HG03432 (cell line): ENCODE data around the gene TRAPPC6A.

Experiments used
- ATAC-seq: cut with Tn5 transposase; IDR thresholded peaks from one replicate; pipeline ENCODE4 v1.9.1; 2021; ENCODE audit warnings: mild to moderate bottlenecking, moderate library complexity; ENCODE audit not compliant: unreplicated experiment

Gene TRAPPC6A

DNA sequence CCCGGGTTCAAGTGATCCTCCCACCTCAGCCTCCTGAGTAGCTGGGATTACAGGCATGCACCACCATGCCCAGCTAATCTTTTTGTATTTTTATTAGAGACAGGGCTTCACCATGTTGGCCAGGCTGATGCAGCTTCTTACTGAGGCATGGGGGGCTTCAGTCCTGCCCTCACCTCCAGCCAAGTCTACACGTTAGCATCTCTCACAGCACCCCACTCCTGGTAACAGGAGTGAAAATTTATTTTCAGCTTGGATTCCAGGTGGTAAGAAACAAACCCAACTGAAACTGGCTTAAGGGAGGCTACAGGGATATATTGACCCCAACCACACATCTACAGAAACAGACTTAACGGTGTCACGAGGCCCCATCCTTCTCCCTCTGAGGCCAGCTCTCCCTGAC is 27.9 kb downstream of the TRAPPC6A start:
- no peak for ATAC-seq

DNA sequence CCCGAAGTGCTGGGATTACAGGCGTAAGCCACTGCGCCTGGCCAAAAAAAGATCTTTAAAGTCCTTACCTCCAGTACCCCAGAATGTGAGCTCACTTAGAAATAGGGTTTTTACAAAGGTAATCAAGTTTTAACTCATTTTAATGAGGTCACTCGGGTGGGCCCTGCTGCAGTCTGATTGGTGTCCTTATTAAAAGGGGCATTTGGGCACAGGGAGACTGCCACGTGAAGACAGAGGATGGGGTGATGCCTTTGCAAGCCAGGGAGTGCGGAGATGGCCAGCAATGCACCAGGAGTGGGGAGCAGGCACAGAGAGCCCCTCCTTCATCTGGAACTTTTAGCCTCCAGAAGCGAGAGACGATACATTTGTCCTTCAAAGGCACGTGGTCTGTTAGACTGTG is 28.9 kb downstream of the TRAPPC6A start:
- ATAC-seq: no peak

DNA sequence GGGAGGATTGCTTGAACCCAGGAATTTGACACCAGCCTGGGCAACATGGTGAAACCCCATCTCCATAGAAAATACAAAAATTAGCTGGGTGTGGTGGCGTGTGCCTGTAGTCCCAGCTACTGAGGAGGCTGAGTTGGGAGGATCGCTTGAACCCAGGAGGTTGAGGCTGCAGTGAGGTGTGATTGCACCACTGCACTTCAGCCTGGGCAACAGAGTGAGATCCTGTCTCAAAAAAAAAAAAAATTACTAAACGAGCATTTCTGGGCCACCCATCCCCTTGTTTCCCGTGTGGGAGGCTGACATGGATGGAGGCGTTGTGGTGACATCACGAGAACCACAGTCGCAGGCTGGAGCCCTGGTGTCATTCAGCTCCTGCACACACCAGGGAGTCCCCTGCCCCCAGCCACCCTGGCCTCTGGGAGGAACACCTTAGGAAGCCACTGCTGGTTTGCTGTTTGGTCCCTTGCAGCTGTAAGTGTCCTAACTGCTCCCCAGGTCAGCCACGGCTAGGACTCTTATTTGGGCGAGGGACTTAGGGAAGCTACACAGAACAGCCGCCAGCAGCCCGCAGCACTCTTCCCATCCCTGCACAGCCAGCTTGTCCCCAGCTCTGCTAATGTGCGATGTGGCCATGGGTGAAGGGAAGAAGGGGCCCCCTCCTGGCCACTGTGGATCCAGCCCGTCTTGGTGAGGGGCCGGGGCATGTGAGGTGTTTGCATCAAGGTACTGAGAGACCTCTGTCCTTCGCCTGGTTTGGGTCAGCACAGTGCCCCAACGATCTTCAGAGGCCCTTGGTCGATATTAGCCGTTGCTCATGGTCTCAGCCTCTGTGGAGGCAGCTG is 30.0 kb downstream of the TRAPPC6A start:
- ATAC-seq: no peak

DNA sequence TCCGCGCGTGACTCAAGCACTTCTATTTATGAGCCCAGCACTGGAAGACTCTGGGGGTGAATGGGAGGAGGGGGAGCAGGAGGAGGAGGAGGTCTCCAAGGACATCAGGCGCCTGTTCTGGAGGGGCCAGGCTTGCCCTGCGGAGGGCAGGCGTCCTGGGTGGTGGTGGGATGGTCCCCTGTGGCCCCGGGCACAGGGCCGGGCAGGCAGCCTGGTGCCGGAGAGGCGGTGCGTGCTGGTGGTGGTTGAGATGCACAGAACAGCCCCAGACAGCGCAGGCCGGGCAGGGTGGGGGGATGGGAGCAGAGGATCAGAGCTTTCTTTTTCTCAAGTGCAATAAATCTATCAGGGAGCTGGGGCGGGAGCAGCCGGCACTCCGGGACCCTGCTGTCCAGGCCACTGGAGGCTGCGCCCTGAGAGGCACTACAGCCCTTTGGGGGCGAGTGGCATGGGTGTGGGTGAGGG is 31.3 kb downstream of the TRAPPC6A start:
- ATAC-seq: no peak

DNA sequence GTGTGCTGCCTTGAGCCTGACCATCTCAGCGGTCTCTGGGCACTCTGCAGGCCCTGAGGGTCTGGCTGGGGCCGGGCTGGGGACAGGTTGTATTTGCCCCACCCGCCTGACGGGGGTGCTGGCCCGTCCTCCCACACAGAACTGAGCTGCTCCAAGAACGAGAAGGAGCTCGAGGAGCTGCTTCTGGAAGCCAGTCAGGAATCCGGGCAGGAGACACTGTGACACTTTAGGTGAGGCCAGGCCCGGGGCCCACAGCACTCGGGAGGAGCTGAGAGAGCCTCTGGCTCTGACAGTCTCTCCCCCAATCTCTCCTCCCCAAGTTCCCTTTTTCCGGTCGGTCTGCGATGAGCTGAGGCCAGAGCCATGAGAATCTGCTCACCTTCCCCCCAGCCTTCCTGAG is 31.8 kb downstream of the TRAPPC6A start:
- no peak for ATAC-seq

DNA sequence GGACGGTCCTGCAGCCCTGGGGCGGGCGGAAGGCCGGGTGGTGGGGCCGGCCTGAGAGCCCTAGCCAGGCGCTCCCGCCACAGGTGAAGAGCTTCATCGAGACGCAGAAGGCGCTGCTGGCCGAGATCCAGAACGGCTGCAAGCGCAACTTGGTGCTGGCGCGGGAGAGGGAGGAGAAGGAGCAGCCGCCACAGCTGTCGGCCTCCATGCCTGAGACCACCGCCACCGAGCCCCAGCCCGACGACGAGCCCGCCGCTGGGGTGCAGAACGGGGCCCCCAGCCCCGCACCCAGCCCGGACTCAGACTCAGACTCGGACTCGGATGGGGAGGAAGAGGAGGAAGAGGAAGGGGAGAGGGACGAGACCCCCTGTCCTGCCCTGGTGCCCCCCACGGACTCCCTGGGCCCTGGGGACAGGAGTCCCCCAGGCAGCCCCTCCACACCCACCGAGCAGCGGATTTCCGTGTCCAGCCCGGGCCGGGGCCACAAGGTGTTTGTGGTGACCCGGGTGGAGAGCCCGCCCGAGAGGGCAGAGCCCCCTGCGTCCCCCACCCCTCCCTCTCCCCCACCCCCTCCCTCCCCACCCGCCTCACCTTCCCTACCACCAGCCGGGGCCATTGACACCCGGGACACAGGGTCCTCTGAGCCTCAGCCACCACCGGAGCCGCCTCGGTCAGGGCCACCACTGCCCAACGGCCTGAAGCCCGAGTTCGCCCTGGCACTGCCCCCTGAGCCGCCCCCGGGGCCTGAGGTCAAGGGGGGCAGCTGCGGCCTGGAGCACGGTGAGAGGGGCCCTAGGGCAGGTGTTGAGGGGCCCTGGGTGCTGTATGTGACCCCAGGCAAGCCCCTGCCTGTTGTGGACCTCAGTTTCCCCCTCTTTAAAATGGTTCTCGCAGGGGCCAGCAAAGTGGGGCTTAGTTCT is 32.5 kb downstream of the TRAPPC6A start:
- ATAC-seq: no peak

DNA sequence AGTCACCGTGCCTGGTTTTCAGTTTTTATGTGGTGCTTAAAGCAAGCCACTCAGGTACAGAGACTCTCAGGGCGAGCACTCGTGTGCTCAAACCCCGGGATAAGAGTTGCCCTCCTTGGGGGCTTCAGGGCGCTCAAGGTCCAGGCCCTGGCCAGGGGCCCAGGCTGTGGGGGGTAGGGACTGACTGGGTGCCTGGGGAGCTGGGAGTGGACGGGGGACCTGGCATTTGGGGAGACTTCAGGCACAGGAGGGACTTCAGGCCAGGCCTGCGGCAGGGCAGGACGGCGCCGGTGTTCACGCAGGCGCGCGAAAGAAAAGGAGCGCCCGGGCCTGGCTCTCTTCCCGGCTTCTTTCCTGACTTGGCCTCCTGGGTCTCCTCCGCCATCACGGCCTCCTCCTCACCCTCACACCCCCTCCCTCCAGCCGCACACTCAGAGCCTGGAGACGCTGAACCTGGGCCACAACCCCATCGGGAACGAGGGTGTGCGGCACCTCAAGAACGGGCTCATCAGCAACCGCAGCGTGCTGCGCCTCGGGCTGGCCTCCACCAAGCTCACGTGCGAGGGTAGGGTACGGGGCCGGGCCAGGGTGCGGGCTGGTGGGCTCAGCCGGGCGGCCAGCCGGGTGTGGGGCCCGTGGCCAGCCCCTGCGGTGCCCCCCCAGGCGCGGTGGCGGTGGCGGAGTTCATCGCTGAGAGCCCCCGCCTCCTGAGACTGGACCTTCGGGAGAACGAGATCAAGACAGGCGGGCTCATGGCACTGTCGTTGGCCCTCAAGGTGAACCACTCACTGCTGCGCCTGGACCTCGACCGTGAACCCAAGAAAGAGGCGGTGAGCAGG is 33.4 kb downstream of the TRAPPC6A start:
- no peak for ATAC-seq

DNA sequence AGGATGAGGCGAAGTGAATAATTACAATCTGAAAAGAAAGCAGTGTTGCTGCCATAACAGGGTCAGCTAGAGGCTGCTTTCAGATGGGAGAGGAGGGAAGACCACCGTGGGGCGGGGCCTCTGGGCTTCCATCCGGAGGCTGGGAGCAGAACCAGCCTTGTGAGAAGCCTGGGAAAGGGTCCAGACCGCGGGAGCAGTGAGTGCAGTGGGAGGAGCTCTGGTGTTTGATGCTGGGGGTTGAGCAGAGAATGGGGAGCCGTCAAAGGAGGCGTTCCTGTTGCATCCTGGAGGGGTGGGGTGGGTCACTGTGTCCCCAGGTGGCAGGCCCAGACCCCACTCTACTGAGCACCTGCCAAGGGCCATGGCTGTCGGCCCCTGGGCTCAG is 35.3 kb downstream of the TRAPPC6A start:
- no peak for ATAC-seq

DNA sequence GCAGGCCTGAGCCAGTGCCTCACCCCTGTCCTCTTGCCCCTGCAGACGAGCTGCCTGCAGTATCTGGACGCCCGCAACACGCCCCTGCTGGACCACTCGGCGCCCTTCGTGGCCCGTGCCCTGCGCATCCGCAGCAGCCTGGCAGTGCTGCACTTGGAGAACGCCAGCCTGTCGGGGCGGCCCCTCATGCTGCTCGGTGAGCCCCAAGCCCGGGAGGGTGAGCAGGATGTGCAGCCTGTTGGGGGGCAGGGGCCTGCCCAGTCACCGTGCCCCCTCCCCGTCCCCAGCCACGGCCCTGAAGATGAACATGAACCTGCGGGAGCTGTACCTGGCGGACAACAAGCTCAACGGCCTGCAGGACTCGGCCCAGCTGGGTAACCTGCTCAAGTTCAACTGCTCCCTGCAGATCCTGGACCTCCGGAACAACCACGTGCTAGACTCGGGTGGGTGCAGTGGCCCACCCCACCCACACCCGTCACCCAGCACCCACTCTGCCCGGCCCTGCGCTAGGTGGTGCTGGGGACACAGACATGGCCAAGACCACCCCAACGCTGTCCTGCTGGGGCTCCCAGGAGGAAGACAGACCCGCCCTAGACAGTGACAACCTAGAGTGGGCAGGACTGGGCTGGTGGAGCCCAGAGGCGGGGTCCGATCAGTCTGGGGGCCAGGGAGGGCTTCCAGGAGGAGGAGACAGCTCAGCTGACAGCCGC is 35.9 kb downstream of the TRAPPC6A start:
- no peak for ATAC-seq

DNA sequence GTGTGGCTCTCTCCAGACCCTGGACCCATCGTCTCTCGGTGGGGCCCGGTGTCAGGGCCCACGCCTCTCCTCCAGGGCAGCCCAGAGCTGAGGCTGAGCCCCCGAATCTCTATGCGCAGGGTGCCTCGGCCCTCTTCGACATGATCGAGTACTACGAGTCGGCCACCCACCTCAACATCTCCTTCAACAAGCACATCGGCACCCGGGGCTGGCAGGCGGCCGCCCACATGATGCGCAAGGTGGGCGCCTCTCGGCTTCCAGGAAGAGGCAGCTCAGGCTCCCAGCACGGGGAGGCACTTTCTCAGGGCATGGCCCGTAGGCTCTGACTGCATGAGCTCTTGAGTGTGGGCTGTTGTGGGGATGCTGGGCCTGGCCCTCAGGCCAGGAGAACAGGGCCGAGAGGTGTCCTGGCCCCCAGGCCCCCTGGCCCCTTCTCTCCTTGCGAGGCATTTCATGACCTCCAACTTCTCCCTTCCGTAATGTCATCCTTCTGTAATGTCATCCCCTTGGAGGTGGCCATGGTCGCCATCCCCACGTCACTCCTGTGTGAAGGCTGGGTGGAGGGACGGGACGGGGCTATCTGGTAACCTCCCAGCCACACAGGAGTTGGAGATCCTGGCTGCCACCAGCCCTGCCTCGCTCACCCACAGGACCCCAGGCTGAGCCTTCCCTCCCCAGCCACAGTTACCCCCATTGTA is 36.7 kb downstream of the TRAPPC6A start:
- ATAC-seq: no peak

DNA sequence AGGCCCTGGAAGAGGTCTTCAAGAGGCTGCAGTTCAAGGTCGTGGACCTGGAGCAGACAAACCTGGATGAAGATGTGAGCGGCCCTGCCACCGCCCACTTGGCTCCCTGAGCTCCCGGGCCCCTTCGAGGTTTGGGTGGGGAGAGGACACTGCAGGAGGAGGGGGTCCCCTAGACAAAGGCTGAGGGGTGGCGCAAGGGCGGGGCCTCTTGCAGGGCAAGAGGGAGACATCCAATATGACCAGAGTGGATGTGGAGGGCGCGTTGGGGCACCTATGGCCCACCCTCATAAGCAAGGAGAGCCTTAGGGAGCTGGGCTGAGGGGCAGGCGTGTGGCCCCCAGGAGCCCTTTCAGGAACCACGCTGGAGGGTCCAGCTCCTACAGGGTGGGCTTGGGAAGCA is 37.5 kb downstream of the TRAPPC6A start:
- no peak for ATAC-seq

DNA sequence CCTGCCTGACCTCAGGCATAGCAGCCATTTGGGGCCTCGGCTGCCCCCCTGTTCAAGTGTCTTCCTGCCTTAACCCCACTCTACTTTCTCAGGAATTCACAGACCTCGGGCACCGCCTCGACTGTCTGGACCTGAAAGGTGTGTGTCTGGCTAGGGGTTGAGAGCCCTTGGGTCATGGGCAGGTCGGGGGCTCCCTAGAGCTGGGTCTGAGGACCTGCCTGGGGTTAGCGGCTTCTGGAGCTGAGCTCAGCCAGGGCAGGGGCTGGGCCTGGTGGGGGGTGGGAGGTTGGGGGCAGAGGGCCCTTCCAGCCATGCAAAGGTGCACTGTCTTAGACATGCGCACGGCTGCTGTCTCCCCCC is 37.9 kb downstream of the TRAPPC6A start:
- ATAC-seq: no peak

DNA sequence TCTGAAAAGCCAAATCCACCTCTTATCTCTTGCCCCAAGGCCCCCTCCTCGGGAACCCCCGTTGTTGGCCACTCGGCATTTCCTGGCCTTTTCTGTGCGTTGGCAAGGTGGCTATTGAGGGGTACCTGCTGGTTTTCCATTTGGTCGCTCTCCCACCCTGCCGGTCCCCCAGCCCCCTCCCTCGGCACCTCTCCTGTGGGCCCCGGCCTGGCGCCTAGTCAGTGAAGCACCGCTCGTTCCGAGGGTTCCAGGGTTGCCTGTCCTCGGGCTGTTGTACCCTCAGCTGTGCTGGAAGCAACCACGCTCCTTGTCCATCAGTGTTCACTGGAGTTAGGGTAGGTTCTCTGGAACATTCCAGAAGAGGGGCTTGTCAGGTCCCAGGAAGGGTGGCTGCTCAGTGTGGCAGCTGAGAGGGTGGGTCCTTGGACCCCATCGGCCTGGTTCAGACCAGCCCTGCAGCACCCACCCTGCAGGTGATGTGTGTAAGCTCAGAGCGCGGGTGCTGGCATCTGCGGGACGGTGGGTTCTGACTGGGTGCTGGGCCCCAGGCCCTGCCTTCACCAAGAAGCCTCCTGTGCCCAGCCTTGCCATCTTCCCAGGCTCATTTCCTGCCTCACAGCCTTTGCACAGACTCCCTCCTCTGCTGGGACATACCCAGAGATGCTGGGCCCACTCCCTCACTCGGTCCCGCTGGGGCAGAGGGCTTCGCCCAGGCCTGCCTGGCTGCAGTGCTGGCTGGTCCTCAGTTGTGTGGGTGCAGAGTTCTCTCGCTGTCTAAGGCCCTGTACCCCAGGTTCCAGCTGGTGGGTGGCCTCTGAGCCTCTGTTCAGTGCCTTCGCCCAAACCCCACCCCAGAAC is 38.5 kb downstream of the TRAPPC6A start:
- ATAC-seq: no peak

DNA sequence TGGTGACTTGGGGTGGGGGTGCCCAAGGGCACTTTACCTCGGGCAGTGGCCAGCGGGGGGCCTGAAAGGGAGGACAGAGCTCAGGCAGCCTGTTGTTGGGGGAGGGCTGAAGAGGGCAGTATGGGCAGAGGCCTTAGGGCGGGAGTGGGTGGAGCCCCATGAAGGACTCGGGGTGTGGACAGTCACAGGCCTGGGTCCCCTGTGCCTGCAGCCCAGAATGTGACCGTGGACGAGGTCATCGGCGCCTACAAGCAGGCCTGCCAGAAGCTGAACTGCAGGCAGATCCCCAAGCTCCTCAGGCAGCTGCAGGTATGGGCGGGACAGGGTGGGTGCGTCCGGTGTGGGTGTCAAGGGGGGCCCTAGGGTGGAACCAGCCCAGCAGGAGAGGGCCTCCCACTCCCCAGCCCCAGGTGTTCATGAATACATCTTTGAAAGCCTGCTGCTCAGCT is 39.7 kb downstream of the TRAPPC6A start:
- ATAC-seq: no peak

DNA sequence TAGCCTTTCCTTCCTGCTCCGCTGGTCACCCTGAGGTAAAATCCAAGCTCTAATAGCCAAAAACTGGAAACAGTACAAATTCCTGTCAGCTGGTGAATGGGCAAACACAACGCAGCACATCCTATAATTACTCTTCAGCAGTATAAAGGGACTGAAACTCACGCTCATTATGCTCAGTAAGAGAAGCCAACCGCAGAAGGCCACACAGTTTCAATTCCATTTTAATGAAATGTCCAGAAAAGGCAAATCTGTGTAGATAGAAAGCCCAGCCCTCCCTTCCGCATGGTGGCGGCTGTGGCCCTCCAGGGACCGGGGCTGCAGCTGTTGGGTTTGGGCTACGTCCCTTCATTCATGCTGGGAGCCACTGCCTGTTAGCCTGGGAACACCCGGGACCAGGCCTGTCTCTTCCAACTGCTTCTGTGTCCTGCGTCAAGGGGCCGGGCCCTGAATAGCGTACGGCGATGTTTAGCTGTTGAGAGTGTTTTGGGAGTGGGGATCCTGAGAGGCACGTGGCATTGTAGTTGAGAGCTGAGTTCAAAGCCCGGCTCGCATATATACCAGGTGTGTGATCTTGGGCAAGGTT is 40.8 kb downstream of the TRAPPC6A start:
- peak; percentile 71 for ATAC-seq

DNA sequence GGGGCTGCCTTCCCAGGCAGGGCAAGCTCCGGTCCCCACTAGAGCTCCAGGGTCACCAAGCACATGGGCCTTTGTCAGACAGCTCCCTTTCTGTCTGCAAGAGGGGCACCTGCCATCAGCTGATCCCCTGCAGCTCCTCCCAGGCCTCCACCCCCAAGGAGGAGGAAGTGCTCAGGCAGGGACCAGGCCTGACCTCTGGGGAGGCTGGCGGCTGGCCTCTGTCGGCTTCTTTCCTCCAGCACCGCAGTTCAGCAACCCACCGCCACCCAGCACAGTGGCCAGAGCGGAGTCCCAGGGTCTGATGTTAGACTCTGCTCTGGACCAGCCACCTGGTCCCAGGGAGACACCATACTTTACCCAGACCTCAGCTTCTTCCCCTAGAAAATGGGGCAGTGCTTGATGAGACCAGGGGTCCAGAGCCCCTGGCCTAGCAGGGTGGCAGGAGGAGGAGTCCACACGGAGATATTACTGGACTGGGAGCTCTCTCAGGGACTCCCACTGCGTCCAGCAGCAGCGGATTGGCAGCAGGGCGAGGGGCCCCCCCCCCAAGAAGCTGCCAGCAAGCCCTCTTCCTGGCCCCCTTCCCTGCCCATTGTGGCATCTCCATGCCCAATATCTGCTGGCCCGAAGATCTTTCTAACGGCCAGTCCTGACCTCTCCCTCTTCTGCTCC is 41.4 kb downstream of the TRAPPC6A start:
- peak; percentile 26 for ATAC-seq

DNA sequence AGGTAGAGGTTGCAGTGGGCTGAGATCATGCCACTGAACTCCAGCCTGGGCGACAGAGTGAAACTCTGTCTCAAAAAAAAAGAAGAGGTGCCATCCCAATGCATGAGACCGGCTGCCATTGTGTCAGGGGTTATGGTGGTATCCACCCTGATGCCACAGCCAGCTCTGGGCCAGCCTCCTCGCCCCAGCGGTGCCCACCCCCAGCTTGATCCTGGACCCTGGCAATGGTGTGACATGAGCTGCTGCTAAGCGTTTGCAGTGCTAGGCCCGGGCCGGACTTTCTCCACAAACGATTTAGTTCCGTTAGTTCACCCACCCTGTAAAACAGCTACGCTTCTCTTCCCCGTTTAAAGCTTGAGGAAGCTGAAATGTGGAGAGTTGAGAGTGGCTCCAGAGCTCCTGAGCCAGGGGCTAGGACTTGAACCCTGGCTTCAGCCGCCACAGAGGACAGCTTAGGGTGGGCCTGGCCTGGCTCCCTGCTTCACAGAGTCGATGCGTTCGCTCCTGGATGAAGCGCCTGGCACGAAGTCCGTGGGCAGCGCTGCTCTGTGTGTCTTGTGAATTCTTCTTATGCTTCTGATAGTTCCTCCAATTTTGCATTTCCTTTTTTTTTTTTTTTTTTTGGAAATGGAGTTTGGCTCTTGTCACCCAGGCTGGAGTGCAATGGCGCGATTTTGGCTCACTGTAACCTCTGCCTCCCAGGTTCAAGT is 42.7 kb downstream of the TRAPPC6A start:
- ATAC-seq: no peak
